GM18520 (cell line): ENCODE results near the gene KDM1B.

Experiments used
- ATAC-seq: cut with Tn5 transposase; IDR thresholded peaks from one replicate; pipeline ENCODE4 v1.9.1; 2021; ENCODE audit not compliant: unreplicated experiment

Gene KDM1B

DNA sequence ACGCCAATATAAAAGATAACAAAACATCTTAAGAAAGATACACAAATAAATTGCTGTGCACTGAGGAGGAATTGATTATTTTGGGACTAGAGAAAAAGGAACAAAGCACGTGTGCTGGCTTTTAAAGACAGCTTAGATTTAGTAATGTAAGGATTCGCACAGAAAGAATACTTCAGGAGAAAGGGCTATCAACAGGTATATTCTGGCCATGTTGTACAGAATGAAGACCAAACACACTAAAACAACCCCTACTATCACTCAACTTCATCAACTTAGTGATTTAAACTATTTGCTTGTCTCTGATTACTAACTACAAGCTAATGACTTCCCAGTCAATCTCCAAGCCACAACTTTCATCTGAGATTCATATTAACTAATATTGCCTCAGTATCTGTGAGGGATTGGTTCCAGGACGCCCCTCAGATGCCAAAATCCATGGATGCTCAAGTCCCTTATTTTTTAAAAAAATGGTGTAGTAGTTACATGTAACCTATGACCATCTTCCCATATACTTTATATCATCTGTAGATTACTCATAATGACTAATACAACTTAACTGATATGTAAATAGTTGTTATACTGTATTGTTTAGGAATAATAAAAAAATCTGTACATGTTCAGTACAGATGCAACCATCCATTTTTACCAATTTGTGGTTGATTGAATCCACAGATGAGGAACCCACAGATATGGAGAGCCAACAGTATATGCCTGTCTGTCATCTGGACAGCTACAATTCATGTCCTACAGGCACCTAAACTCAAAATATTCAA lies 104.6 kb downstream of the KDM1B start:
- ATAC-seq, result no peak

DNA sequence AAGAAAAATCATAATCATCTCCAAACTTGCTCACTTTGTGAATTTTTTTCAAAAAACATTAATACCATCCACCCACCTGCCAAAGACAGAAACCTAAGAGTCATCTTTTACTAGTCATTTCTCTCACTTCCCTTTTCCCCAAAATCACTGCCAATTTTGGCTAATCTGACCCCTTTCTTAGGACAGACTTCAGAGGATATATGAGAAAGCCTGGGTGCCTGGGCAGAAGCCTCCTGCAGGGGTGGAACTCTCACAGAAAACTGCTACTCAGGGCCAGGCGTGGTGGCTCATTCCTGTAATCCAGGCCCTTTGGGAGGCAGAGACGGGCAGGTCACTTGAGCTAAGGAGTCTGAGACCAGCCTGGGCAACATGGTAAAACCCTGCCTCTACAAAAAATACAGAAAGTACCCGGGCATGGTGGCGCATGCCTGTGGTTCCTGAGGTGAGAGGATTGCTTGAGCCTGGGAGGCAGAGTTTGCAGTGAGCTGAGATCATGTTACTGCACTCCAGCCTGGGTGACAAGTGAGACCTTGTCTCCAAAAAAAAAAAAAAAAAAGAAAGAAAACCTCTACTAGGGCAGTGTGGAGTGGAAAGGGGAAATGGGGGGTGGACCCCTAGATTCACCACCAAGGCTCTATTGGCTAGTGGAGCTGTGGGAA lies 105.4 kb downstream of the KDM1B start:
- peak; percentile 32 for ATAC-seq

DNA sequence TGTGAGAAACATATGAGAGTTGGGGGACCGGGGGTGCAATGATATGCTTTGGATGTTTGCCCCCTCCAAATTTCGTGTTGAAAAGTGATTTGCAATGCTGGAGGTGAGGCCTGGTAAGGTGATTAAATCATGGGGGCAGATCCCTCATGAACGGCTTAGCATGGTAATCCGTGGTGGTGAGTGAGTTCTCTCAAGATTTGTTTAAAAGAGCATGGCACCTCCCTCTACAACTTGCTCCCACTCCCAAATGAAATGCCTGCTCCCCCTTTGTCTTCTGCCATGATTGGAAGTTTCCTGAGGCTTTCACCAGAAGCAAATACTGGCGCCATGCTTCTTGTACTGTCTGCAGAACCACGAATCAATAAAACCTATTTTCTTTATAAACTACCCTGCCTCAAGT lies 106.7 kb downstream of the KDM1B start:
- no peak for ATAC-seq

DNA sequence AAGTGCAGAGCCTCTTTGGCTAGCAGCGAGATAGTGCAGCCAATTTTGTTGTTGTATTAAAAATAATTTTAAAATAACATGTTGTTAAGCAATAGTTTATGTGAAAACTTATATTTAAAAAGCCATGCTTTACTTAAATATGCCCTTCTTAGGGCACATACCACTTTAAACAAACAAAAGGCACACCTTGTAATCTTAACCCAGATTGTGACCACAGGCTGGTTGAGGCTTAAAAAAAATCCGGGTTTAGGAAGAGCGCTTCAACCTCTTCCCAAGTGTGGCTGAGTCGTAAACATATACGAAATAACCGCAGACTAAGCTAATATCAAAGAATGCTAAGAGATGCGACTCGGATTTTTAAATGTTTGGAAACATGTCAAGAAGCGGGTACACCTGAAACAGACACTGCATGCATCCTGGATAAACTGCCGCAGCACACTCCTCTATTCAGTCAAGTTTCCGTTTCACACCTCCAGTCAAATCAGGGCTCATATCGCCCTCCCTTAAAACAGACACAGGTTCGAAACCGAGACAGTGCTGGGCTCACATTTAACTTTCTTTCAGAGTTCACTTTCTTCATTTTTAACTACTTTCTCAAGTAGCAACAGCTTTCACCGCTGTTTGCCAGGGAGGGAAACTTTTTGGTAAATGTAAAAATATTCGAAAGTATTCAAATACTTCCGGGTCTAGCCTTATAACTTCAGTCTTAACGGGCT lies 107.6 kb downstream of the KDM1B start:
- ATAC-seq, result peak; percentile 51

DNA sequence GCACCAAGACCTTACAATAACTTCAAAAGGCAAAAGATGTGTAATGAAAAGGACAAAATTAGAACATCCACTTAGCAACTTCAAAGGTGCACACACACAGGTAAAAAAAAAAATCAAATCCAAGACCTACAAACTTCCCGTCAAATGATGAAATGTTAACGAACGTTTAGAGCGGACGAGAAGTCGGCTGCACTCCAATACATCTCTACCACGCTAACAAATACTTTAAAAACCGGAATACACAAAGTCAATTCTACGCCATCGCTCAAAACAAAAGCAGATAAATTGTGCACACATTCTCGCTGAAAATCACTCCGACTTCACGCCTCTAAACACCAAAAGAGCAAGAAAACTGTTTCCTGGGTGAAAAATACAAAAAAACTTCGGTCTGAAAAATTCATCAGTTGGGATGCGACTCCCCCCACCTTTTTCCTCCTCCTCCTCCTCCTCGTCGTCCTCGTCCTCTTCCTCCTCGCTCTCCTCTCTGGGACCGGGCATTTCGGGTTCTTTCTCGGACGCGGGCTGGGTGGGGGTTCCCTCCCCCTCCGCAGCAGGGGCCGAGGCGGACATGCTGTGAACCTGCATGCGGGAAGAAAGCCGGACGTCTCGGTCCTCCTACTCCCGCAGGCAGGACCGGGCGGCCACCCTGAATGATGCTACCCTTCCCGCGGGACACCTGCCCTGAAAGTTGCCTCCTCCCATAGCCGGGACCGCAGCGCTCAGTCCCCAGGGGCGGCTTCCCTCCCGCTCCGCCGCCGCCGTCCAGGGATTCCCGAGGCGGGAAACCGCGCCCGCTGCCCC lies 108.4 kb downstream of the KDM1B start:
- no peak for ATAC-seq

DNA sequence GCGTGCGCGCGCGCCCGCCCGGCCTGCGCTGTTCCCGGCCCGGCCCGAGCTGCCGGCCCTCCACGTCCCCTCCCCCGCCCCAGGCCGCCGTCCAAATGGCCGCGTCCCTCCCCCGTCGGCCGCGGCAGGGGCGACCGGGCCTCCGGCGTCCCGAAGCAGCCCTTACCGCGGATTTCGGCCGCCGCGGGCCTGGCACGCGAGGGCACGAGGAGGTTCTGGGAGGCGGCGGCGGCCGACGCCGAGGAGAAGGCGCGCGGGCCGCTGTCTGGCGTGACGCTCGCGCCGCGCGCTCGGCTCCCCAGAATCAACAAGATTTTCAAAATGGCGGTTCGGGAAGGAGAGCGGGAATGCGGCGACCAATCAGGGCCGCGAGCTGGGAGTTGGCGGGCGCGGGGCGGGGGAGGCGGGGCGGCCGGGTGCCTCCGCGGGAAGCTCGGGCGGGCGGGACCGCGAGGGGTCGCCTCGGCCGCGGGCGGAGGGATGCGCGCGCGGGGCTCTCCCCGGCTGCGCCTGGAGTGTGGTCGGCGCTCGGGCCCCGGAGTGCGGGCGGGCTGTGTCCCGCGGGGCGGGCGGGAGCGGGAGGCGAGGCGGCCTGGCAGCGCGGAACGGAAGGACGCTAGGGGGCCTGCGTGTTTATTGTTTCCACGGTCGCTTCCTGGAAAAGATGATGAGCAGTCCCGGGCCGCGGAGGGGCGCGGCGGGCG lies 109.1 kb downstream of the KDM1B start, which contains the start of gene DEK:
DEK (minus strand) TSS at position 312 of the 704 bp plus-strand sequence. CDS start 543 bp downstream, outside the sequence.
- peak; percentile 22 for ATAC-seq

DNA sequence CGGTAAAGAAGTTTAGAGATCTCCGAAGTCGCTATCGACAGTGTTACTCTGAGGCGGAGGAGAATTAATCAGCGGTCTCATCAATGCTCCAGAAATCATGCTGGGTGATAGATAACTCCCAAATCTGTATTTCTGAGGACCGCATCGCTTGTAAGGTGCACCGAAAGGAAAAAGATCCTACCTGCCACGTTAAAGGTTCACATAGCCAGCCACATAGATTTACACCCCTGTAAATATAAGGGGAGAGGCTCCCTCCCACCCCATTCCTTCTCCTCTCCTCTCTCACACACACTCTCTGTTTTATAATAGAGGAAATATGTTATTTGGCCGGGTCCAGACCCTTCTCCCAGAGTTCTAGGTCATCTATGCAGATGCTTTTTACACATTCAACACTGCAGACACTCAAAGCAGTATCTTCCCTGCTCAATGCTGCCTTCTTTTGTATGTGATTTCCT lies 109.7 kb downstream of the KDM1B start:
- ATAC-seq, result no peak

DNA sequence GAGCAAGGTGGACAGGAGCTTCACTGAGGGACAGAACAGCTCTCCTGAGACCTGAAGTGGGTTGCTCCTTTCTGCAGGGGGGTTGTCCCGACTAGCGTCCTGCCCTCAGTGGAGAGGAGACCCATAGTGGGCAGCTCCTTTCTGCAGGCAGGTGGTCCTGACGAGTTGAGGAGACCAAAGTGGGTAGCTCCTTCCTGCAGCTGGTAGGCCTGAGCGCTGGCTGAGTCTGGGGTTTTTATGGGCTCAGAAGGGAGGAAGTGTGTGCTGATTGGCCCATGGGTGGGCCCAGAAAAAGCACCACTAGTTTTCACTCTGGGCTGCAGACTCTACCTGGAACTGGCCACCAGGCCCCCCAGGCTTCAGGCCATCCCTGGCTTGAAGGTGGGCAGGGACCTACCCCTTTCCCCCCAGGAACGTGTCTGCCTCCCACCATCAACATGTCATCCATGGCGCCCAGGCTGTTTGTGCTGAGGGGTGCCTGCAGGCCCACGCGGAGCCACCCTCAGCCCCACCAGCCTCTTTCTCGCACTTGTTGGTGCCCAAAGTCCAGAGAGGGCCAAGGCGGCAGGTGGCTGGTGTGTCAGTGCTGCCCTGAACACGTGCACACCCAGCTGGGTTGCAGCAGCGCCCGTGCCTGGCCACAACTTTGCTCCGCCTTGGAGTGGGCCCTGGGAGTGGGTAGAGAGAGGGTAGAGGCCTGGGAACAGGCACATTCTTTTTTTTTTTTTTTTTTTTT lies 110.7 kb downstream of the KDM1B start:
- no peak for ATAC-seq

DNA sequence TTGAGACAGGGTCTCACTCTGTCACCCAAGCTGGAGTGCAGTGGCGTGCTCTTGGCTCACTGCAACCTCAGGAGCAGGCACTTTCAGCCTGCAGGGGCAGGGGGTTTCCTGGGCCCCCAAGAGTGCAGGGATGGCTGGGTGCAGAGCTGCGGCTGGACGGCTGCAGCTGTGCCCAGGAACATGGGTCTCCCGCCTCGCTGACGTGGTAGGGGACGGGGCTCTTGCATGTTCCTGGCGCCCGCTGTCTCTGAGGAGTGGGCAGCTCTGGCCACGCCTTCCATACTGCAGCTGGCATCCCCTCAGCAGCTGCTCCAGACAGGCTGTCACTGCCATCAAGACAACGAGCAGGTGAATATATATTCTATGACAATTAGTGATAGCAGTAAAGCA lies 111.3 kb downstream of the KDM1B start:
- ATAC-seq, result no peak

DNA sequence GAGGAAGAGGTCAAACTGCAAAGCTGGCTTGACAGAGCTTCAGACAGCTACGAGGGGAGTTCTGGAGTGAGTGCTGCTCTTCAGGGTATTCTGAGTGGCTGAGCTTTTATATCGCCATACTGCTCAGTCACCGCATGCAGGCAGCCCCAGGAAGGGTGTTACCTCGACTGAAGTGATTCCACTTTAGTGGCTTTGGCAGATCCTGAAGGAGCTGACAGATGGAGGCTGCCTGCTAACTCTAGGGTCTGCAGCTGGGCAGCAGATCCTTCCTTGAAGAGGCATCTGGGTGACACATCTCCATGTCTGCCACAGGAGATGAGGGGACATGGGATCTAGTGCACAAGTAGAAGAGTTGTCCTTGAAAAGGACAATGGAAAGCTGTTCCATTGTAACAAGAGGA lies 112.8 kb downstream of the KDM1B start:
- ATAC-seq, result no peak

DNA sequence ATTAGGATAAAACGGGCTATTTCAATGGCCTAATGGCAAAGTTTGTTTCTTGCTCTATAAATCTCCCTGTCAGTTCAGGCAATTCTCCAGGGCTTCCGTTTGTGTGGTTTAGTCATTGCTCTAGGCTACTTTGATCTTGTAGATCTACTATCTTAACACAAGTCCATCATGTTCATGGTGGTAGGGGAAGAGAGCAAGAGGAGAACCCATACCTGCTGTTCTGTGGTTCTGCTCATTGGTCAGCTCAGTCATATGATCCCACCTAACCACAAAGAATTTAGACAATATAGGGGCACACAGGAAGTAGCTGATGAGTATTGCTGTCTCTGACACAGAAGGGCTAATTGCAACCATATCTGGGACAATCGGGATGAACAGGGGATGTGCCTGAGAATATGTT lies 114.0 kb downstream of the KDM1B start:
- ATAC-seq, result no peak

DNA sequence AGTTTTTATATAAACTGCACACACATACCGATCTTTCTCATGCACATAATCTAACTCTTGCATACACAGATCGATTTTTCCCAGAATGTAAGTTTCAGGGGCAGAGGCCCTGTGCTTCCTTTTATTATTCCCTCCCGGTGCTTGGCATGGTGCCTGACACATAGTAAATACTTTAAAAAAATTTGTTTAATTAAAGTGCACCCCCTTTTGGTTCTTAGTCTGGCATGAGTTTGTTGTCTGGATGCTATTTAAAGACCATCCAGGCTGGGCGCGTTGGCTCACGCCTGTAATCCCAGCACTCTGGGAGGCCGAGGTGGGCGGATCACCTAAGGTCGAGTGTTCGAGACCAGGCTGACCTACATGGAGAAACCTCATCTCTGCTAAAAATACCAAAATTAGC lies 114.5 kb downstream of the KDM1B start:
- ATAC-seq, result no peak

DNA sequence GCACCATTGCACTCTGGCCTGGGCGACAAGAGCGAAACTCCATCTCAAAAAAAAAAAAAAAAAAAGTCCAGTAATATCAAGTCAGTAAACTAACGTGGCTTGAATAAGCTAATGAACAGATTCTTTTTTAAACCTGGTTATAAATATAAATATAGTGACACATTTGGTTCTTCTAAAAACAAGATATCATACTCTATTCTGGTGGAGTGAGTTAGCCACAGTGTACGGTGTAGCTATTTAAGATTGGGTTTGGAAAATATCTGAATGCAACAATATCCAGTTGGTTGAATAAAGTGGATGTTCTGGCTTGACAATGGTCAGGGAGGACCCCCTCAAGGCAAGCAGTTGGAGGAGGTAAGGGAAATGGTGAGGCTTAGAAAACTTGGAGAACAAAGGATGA lies 115.0 kb downstream of the KDM1B start:
- ATAC-seq, result no peak
